Peyer's patch (tissue), 4 donors: ENCODE data around the gene PASK.

Experiments
- POLR2A ChIP-seq, 2 donors: fragments of 450-650 bp; IDR thresholded peaks; one replicate each; pipeline ENCODE4 v1.5.1; 2017; ENCODE audit warnings: antibody characterized with exemption in 2 of 2, mild to moderate bottlenecking in 2 of 2, moderate library complexity in 2 of 2
- TF ChIP-seq, protein P1 (sequence below), 6 experiments: fragments of 450-650 bp in 4 of 6; fragments of 200-600 bp in 2 of 6; sonication (generic) in 1 of 6; IDR thresholded peaks; one replicate each; pipeline ENCODE4 v1.5.1; 2017 to 2019; ENCODE audit warnings: antibody characterized with exemption in 6 of 6, mild to moderate bottlenecking in 3 of 6, moderate library complexity in 1 of 6

DNA sequence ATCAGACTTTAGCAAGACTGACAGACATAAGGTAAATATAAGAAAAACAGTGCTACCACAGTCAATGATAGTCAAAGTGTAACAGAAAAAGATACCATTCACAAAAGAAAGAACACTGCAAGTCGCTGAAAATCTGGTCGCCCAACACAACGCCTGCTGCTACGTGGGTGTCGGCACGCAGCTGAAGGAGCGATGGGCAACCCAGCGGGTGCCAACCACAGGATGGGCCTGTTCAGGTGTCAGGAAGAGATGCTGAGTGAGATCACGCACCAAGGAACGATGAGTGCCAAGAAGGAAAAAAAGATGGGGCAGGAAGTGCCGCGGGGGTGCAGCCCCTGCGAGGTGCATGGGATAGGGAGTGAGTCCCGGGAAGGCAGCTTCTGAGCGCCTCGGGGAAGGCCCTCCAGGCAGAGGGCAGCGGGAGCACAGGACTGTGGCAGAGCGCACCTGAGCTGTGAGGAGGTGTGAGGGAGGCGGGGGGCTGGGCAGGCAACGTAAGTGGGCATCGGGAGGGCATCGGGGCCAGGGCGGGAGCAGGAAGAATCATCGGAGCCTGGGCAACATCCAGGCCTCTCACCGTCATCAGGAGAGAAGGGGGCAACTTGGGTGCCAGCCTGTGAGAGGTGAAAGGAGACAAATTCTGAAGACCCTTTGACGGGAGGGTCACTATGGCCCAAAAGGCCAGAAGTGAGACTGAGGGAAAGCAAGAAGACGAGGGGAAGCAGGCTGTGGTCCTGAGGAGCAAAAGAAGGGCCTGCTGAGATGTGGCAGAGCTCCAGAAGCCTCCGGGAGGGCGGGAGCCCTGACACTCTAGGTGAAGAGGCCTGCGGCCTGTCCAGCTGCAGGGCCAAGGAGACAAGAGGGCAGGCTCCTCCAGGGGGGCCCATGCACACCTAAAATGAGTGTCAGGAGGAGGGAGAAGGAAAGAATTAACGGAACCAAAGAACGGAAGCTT is 32.4 kb downstream of the PASK start:
- TF ChIP-seq, protein P1, sequence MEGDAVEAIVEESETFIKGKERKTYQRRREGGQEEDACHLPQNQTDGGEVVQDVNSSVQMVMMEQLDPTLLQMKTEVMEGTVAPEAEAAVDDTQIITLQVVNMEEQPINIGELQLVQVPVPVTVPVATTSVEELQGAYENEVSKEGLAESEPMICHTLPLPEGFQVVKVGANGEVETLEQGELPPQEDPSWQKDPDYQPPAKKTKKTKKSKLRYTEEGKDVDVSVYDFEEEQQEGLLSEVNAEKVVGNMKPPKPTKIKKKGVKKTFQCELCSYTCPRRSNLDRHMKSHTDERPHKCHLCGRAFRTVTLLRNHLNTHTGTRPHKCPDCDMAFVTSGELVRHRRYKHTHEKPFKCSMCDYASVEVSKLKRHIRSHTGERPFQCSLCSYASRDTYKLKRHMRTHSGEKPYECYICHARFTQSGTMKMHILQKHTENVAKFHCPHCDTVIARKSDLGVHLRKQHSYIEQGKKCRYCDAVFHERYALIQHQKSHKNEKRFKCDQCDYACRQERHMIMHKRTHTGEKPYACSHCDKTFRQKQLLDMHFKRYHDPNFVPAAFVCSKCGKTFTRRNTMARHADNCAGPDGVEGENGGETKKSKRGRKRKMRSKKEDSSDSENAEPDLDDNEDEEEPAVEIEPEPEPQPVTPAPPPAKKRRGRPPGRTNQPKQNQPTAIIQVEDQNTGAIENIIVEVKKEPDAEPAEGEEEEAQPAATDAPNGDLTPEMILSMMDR (IDR thresholded peaks at IDR 0.05), result no peak
- TF ChIP-seq POLR2A (IDR thresholded peaks at IDR 0.05), result no peak
